Fibroblast of mammary gland (primary cell): ENCODE data around the gene RIPOR2.

ENCODE experiments used
- DNase-seq: peaks from one replicate; pipeline ENCODE4 v3.0.0-alpha.2; 2010; ENCODE audit warnings: low read depth
- H3K4me3 ChIP-seq: 2 replicates; pipeline ENCODE4 v1.5.1; 2011; ENCODE audit warnings: low read depth, mild to moderate bottlenecking, low read length, moderate library complexity; ENCODE audit not compliant: control insufficient read depth
- TF ChIP-seq, protein P1 (sequence below): conservative IDR thresholded peaks from 2 replicates; pipeline ENCODE4 v1.5.1; 2011; ENCODE audit warnings: low read depth, low read length, inconsistent platforms; ENCODE audit not compliant: control insufficient read depth, insufficient read depth

The RIPOR2 gene

DNA sequence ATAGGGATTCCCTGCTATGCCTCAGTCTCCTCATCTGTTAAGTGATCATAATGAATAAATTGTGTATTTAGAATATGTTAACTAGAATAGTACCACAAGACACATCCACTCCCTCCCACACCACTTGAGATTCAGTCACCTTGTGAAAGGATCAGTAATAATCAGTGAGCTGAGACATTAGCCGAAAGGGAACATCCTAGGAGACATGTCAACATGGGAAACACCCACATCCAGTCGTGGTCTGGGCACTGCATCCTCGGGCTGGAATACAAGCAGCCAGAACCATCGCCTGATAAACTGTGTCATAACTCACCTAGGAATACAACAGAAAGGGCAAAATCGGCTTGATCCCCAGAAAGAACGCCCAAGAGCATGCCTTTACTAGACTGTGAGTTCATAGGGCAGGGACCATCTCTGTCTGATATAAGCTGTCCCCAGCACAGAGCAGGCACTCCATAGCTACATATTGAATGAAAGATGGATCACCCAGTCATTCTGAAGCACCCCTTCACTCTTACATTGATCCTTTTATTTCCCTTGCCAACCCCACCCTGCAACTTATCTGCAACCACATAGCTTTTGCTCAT is 23.9 kb downstream of the RIPOR2 start:
- H3K4me3 ChIP-seq, result no peak overlapping the region
- TF ChIP-seq, protein P1, sequence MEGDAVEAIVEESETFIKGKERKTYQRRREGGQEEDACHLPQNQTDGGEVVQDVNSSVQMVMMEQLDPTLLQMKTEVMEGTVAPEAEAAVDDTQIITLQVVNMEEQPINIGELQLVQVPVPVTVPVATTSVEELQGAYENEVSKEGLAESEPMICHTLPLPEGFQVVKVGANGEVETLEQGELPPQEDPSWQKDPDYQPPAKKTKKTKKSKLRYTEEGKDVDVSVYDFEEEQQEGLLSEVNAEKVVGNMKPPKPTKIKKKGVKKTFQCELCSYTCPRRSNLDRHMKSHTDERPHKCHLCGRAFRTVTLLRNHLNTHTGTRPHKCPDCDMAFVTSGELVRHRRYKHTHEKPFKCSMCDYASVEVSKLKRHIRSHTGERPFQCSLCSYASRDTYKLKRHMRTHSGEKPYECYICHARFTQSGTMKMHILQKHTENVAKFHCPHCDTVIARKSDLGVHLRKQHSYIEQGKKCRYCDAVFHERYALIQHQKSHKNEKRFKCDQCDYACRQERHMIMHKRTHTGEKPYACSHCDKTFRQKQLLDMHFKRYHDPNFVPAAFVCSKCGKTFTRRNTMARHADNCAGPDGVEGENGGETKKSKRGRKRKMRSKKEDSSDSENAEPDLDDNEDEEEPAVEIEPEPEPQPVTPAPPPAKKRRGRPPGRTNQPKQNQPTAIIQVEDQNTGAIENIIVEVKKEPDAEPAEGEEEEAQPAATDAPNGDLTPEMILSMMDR, result no peak
- DNase-seq, result no peak

DNA sequence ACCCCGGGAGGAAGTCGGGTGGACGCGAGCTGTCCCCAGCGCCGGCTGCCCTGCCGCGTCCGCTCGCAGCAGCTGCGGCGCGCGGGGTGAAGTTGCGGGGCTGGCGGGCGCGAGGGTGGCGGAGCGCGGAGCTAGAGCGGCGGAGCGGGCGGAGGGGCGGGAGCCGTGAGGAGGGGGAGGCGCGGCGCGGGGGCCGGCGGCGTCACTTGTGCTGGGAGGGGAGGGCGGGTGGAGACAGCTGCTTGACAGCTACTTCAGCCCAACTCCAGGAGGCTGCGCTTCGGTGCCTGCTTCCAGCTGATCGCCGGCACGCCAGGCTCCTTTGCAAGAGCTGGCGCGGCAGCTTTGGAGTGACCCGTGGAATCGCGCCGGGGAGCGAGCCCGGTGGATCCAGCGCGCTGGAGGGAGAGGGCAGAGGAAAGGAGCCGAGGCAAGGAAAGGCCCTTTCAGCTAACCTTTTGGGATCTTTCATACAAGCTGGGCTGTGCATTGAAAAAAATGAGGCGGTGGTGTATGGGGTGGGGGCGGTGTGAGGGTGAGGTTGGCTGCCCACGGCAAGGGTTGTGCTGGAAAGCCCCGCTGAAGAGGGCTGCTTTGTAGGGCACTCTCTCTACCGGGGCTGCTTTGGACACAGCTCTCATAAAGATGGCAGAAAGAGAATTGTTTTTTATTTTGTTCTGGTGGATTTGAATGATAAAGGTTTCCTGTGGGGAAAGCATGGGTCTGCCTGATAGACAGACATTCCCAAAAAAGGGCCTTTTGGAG is 24.6 kb downstream of the RIPOR2 start:
- TF ChIP-seq, protein P1, result no peak
- peak overlapping the region; percentile 55 for H3K4me3 ChIP-seq
- DNase-seq, result peak; percentile 27

DNA sequence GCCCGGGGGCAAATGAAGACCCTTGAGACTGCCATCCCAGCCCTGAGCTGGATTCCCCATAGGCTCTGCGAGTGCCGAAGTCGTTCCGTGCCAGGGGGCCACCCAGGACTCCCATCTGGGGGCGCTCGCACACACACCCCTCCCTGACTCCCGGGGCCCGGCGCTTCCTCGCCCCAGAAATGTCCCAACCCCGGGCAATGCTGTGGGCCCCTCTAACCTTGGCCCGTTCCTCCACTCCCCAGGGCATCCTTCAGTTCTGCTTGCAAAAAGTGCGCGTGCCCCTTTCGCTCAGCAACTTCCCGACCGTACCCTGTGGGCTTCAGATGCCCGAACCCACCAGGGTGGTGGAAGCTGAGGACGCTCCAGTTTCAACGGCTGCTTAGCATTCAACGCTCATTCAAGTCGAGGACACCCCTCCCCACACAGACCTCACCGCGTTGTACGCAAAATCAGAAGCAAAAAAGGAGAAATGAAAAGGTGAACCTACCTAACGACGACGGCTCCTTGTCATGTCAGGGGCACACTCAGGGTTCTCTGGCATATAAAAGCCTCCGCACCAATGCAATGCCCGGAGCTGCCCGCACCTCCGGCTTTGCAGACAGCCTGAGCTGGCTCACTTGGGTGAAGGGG is 25.3 kb downstream of the RIPOR2 start:
- TF ChIP-seq, protein P1, result no peak
- H3K4me3 ChIP-seq, result peak overlapping the region; percentile 55
- no peak for DNase-seq

DNA sequence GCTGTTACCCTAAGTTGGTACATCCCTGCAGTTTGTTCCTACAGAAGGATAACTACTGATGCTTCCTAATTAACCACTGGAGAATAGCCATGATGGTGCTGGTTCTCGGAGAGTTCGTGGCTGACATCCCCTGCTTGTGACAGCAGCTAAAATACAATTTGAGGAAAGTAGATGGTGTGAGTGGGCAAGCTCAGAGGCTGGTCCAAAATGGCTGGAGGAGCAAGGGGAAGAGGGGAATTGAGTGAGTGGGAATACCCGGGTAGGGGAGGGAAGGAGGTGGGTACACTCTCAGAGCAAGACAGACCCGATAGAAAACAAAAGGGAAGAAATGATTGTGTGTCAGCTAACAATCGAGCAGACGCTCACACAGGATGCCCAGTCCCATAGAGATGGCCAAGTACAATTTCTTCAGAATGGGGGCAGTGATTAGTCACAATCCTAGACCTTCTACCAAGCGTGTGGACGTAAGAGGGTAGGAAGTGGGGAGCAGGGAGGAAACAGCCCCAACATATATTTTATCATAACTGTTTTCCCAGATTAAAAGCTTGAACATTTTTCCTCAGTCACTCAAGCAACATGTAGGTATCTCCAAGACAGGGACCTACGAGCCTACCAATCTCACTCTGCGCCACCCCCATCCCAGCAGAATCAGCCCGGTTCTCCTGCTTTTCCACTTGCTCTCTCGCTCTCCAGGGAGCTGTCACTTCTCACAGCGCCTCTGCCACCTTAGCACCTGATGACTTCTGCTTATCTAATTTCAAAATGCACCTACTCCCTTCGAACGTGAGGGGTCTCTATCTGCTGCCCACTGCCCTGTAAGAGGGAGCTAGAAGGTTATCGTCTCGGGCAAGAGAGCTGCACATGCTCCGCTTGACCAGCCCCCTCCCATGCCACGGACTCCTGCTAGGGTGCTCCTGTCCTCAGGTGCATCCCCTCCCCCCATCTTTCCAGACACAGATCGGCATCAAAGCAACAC is 26.2 kb downstream of the RIPOR2 start:
- DNase-seq, result no peak
- peak overlapping the region; percentile 55 for H3K4me3 ChIP-seq
- TF ChIP-seq, protein P1, result no peak

DNA sequence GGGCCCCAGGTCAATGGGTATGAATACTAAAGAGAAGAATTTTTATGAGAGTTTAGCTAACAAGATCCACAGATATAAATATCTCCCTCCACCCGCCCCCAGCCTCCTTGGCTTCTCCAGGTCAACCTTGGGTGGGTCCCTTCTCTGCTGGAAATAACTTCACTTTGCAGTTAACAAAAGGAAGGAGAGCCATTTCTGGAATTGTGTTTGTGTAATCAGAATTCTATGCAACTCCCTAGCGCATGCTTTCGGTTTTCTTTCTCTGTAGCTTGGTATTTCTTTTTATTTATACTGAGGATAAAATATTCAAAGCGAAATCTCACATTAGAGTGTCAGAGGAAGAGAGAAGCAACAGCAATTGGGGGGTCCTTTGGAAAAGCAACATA is 27.1 kb downstream of the RIPOR2 start:
- no peak overlapping the region for H3K4me3 ChIP-seq
- TF ChIP-seq, protein P1, result no peak

More for the DNA sequence above, 27.1 kb downstream of the RIPOR2 start:
- peak; percentile 47 for DNase-seq
